Measurements from ENCODE around the gene SENP8. TPM values are rescaled to one million over a fixed set of nuclear protein-coding genes. Genes with fewer than 3 reads are reported as not detected.

Gene SENP8
- total RNA-seq, 1 donor from 2014 or later = 1.3 TPM

DNA sequence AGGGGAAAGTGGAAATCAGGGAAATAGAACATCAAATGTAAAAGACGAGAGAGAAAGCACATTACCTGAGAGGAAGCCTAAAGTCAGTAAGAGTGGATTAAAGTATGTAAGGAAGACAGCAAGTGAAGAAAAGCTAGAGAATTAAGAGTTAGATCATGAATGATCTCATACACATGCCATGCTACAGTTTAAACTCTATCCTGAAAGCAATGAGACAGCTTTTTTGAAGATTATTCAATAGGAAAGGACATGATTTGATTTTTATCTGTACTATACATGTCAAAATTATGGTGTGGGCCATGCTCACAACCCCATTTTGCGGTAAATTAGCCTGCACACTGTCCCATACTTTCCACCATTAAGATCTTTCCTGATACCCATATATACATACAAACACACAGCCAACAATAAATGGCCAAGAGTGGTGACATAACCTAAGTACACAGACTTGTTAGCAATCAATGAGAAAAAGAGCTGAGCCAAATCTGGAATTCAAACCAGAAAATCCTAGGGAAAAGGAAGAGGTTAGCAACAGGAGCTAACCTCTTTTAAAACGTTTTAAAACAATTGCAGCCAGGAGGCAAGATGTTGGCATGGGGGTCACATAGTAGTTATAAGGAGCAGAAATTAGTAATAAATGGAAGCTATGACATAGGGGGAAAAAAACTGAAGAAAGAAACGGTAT lies 4.7 kb upstream of the SENP8 start:
- DNase-seq (ENCODE audit: low read depth, low spot score) = no peak

DNA sequence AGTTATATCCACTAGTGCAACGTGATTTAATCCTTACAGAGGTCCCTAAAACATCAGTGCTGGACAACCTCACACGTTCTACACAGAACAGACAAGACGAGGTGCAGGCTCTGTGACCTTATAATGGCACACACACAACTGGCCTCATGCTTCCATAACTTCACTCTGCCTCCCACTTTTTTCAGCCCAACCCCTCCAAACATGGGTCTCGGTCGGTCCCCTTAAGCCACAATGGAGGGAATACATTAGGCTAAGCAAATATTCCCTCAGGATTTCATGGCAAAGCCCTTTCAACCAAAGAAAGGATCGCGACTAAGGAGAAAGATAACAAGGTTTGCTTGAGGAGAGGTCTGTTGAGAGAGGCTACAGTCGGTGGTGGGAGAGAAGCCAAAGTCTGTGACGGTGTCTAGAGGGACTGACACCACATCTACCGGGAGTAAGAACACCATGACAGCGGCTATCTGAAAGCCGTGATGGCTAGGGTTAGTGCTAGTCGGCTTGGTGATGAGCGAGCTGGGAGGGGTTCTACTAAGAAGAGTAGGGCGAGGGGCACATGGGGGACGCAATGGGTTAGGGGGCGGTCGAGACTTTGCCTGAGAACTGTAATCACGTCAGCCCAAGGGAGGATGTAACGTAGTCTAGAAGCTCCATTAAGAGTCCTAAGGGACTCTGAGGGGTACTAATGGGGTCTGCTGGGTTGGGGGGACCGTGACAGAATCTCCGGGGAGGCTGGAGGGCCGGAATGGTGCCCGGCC lies 1.3 kb upstream of the SENP8 start:
- DNase-seq (ENCODE audit: low read depth, low spot score) = no peak

- DNase-seq (ENCODE audit: low read depth, low spot score) = peak; percentile 22
Measured at GRCh38 chr15:72117486-72118016, 652 bp upstream of the SENP8 start.

DNA sequence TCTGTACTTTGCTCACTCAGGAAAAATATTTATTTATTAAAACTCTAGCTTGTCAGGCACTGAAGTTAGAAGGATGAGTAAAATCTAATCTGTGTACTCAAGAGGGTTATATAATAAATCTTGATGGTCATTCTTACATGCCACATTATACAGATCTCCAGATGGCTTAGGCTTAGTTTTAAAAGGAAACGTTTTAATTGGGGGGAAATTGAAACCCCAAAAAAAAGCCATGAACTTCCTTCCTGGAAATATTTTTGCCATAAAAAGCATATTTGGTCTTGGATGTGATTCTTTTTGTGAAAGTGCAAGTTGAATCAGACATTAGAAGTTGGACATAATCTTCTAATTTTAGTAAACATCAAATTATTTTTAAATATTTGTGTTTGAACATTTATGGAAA lies 6.0 kb downstream of the SENP8 start:
- no peak for DNase-seq (ENCODE audit: low read depth, low spot score)

GRCh38 chr15:72127724-72128322 lies 9.6 kb downstream of the SENP8 start:
- DNase-seq (ENCODE audit: low read depth, low spot score) = no peak

- no peak for DNase-seq (ENCODE audit: low read depth, low spot score)
Measured at GRCh38 chr15:72128359-72128758, 10.2 kb downstream of the SENP8 start.

- DNase-seq (ENCODE audit: low read depth, low spot score) = no peak
Measured at GRCh38 chr15:72130272-72130671, 12.1 kb downstream of the SENP8 start.

DNA sequence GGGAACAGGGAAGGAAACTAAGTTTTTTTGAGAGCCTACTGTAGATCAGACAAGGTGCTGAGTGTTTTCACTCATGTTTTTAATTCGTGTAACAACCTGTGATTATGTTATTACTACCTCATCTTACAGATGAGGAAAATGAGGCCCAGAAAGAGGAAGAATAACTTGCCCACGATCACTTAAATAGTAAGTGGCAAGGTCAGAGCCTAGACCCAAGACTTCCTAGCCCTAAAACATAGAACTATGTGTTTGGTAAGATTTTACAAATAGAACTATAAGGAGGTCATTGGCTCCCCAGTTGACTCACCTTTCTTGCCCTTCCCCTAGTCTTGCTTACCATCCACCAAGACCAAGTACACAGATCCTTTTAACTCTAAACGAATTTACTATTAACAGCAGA lies 13.7 kb downstream of the SENP8 start:
- no peak for DNase-seq (ENCODE audit: low read depth, low spot score)

DNA sequence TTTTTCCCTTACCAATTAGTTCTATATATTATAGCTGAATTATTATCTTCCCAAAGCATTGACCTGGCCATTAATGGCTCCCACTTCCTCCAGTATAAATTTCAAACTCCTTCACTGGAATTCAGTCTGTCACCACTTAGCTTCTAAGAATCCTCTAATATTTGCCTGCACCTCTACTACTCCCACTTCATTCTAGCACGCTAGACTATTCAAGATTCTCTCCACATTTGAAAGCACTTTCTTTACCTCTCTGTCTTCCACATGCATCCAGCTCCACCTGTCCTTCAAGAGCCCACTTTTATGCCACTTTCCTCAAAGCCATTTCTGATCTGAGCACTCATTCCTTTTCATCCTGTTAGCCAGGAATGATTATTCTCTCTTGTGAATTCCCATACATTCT lies 15.0 kb downstream of the SENP8 start:
- no peak for DNase-seq (ENCODE audit: low read depth, low spot score)

DNA sequence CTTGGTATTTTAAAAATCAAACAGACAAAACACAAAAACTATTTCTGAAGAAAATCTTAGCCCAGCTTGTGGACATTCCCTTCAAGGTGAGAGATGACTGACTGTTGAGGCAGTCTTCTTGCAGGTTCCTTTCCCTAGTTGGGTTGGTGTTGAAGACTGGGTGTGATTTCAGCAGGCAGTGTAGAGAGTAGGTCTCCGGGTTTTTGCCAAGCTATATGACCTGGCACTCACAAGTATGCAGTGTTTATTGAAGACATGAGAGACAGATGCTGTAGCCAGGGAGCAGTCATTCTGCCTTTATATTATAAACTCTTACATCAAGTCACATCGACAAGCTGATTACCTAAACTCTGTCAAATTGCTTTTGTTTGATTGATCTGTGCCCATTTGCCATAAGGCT lies 17.5 kb downstream of the SENP8 start:
- no peak for DNase-seq (ENCODE audit: low read depth, low spot score)

- no peak for DNase-seq (ENCODE audit: low read depth, low spot score)
Measured at GRCh38 chr15:72136170-72137051, 18.2 kb downstream of the SENP8 start.

GRCh38 chr15:72139667-72140066 lies 21.5 kb downstream of the SENP8 start:
- no peak for DNase-seq (ENCODE audit: low read depth, low spot score)

GRCh38 chr15:72140088-72140487 lies 21.9 kb downstream of the SENP8 start:
- DNase-seq (ENCODE audit: low read depth, low spot score) = no peak

GRCh38 chr15:72141171-72142084 lies 23.2 kb downstream of the SENP8 start:
- no peak for DNase-seq (ENCODE audit: low read depth, low spot score)

DNA sequence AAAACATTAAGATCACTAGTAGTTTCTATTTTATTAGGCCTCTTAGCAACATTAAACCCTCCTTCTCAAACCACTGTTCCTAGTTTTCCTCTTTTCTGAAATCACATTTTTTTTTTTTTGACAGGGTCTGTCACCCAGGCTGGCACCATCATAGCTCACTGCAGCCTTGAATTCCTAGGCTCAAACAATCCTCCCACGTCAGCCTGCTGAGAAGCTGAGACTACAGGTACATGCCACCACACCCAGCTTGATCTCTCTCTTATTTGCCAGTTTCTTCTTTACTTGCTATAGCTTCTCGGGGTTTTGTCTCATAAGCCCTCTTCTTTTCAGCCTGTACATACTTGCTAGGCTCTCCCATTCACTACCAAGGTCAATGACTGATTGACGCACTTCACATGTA lies 28.0 kb downstream of the SENP8 start:
- DNase-seq (ENCODE audit: low read depth, low spot score) = no peak

DNA sequence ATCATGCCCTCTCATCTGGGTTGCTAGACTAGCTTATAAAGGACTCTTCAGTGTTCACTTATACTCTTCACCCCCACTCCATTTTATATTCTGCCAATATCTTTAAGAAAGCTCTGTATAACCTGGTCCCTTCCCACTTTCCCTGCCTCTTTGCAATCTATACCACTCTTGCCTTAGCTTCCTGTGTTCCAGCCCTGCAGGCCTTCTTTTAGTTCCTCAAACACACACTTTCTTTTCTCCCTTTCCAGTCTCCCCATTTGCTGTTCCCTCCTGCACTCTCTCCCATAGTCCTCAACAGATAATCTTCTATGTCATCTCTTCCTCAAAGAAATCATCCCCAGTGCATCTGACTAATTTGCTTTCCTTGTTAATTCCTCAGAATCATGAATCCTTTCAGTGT lies 28.7 kb downstream of the SENP8 start:
- DNase-seq (ENCODE audit: low read depth, low spot score) = no peak

GRCh38 chr15:72147418-72147817 lies 29.2 kb downstream of the SENP8 start:
- no peak for DNase-seq (ENCODE audit: low read depth, low spot score)

DNA sequence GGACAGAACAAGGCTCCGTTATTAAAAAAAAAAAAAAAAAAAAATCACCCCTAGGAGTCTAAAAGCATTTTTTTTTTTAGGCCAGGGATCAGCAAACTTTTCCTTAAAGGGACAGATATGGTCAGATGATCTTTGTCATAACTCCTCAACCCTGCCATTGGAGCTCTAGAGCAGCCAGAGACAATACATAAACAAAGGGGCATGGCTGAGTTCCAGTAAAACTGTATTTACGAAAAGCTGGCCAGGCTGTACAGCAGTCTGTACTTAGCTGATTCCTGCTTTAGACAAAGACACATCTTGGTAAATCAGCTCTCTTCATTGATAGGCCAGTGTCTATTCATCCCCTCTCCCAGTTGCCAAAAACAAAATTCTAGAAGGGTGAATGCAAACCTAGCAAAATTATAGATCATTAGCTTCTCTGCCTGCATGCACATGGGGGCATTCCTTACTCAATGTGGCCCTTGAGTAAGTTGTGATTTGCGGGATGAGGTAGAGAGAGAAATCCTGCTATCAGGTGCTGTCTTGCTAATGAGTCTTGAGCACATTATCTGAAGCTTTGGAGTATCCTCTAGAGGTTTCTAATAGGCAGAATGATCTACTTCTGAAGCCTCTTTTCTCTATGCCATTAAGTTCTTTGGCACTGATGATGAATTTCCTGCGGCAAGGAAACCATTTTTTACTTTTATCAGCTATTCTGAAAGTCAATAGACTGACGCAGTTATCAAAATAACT lies 35.2 kb downstream of the SENP8 start:
- DNase-seq (ENCODE audit: low read depth, low spot score) = no peak

DNA sequence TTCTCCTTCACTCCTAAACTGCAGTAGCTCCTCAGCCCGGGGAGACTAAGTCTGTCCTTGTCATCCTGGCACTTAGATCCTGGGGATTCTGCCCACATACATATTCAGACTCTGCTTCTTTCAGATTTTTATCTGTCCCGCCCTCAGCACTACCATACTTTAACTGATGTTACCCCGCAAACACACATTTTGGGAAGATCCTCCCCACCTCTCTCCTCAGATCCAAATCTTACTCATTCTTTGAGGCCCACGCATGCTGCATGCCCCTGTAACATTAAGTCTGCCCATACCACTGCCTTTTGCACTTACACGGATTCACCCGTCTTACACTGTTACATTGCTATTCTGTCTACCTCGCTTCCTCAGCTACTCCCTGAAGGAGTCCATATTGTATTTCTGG lies 36.1 kb downstream of the SENP8 start:
- DNase-seq (ENCODE audit: low read depth, low spot score) = no peak

Measured in pulmonary artery endothelial cell (primary cell).